Panc1 (cell line): ENCODE data around the gene PRKAR2B. TPM values are rescaled to one million over a fixed set of nuclear protein-coding genes. Genes with fewer than 3 reads are reported as not detected.

Source experiments
- ATAC-seq: fragments of 200-7000 bp; cut with Tn5 transposase; 2 replicates; pipeline ENCODE4 v1.9.1; 2020; ENCODE audit warnings: mild to moderate bottlenecking, moderate library complexity
- BruUV-seq: library from RNA; stranded (reverse); fragments of 400-500 nt; replicated peaks from 2 replicates; lab custom pipeline; 2021; lab: Mats Ljungman, UMichigan
- CTCF ChIA-PET: fragments of 300-600 bp; sonication (Branson Sonifier 250); formaldehyde crosslinking; loops from one replicate; lab custom pipeline; 2022; ENCODE audit warnings: antibody characterized with exemption; lab: Charles Lee
- POLR2A ChIA-PET: fragments of 300-600 bp; sonication (Branson Sonifier 250); formaldehyde crosslinking; loops from one replicate; lab custom pipeline; 2022; ENCODE audit warnings: antibody characterized with exemption; lab: Charles Lee
- DNase-seq: peaks from one replicate; pipeline ENCODE4 v3.0.0-alpha.2; 2010; ENCODE audit warnings: low read depth, low spot score
- H3K27ac ChIP-seq: 2 replicates; pipeline ENCODE4 v1.5.1; 2011; ENCODE audit warnings: mild to moderate bottlenecking, low read length, inconsistent platforms
- H3K27me3 ChIP-seq: fragments of 200-500 bp; sonication (Bioruptor generic); 2 replicates; pipeline ENCODE4 v1.6.0; 2014; ENCODE audit warnings: low read length, inconsistent platforms; ENCODE audit not compliant: control insufficient read depth, insufficient read depth
- H3K36me3 ChIP-seq: fragments of 200-500 bp; sonication (Bioruptor generic); 2 replicates; pipeline ENCODE4 v1.5.1; 2014; ENCODE audit warnings: inconsistent platforms, mild to moderate bottlenecking, low read length, moderate library complexity; ENCODE audit not compliant: control insufficient read depth, insufficient read depth
- H3K4me1 ChIP-seq: 2 replicates; pipeline ENCODE4 v1.5.1; 2011; ENCODE audit warnings: inconsistent platforms, mild to moderate bottlenecking, low read length, moderate library complexity; ENCODE audit not compliant: control insufficient read depth, insufficient read depth
- H3K4me3 ChIP-seq, 2 experiments: 2 replicates each; pipeline ENCODE4 v1.5.1; 2011 to 2012; ENCODE audit warnings: low read depth in 2 of 2, low read length in 2 of 2, mild to moderate bottlenecking in 2 of 2, inconsistent platforms in 1 of 2, moderate library complexity in 1 of 2
- H3K9me3 ChIP-seq: fragments of 200-500 bp; sonication (Bioruptor generic); 2 replicates; pipeline ENCODE4 v1.5.1; 2014; ENCODE audit warnings: low read depth, mild to moderate bottlenecking, inconsistent platforms, low read length, moderate library complexity; ENCODE audit not compliant: control insufficient read depth, insufficient read depth
- POLR2AphosphoS5 ChIP-seq: IDR thresholded peaks from 2 replicates; pipeline ENCODE4 v1.6.1; 2012; ENCODE audit warnings: mild to moderate bottlenecking, low read depth, low read length, moderate library complexity
- SIN3A ChIP-seq: IDR thresholded peaks from 2 replicates; pipeline ENCODE4 v1.6.1; 2012; ENCODE audit warnings: low read depth, mild to moderate bottlenecking, low read length, moderate library complexity, borderline replicate concordance; ENCODE audit not compliant: insufficient read depth
- TCF7L2 ChIP-seq: IDR thresholded peaks from 2 replicates; pipeline ENCODE4 v1.6.1; 2011; ENCODE audit warnings: mild to moderate bottlenecking, low read depth, low read length, inconsistent platforms
- in situ Hi-C: cut with HindIII; loops from 2 replicates; pipeline ENCODE4 v1.10.0; 2016; ENCODE audit warnings: low sequenced_read_pairs, low pct_unique_long_range_greater_than_20kb
- intact Hi-C: fragments of 100-400 bp; cut with micrococcal nuclease; formaldehyde crosslinking; loops from one replicate; pipeline ENCODE4 v1.10.0; 2022; ENCODE audit not compliant: unreplicated experiment
- total RNA-seq: library from RNA; stranded (reverse); gene quantifications from one replicate; pipeline ENCODE4 v1.2.1, GENCODE V29; 2021; ENCODE audit not compliant: unreplicated experiment
- TF ChIP-seq, protein P1 (sequence below): fragments of 450-650 bp; IDR thresholded peaks from 2 replicates; pipeline ENCODE4 v1.5.1; 2017; ENCODE audit warnings: mild to moderate bottlenecking
- TF ChIP-seq, protein P2 (sequence below), 2 experiments: IDR thresholded peaks; 2 replicates each; pipeline ENCODE4 v1.6.1; 2011 to 2012; ENCODE audit warnings: low read depth in 2 of 2, control low read depth in 1 of 2, low read length in 1 of 2, mild to moderate bottlenecking in 1 of 2, moderate library complexity in 1 of 2; ENCODE audit not compliant: insufficient read depth in 1 of 2

The PRKAR2B gene
- total RNA-seq, 1 experiment from 2014 or later, result 0.51 TPM

DNA sequence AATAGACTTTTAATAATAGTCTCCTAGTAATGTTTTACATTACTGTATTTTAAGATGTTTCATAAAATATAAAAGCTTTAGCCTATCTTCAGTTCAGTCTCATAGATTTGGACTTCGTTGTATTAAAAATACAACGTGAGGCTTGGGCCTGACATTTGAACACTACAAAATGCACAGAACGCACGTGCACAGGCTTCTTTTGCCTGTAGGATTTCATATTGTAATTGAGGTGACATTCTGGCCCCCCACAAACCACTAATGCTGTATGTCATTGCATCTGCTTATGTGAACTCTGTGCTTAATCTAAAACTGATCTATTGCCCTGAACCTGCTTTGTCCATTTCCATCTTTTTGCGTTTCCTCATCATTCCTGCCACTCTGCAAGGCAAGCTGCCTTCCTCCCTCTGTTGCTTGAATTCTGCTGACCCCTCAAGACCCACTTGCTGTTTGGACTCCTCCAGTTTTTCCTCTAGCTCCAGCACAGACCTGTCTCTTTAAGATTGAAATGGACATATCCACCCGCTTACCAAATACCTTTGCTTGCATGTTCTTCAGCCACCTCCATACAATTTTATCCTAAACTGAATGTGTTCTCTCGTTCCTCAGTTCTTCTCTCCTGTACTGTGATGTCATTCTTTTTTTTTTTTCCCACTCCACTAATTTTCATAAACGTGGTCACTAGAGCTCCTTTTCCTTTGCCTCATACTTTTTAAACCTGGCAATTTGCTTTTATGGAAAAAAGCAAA is 12.4 kb downstream of the PRKAR2B start:
- ChIA-PET POLR2A (no interaction called here), CTCF (no interaction called here)
- no peak overlapping the region for H3K4me3 ChIP-seq
- H3K36me3 ChIP-seq, result no peaks in the 10 kb centered on the region
- H3K9me3 ChIP-seq, result no peaks in the 10 kb centered on the region
- DNase-seq (no peak), ATAC-seq (no peak)
- TF ChIP-seq, protein P1, sequence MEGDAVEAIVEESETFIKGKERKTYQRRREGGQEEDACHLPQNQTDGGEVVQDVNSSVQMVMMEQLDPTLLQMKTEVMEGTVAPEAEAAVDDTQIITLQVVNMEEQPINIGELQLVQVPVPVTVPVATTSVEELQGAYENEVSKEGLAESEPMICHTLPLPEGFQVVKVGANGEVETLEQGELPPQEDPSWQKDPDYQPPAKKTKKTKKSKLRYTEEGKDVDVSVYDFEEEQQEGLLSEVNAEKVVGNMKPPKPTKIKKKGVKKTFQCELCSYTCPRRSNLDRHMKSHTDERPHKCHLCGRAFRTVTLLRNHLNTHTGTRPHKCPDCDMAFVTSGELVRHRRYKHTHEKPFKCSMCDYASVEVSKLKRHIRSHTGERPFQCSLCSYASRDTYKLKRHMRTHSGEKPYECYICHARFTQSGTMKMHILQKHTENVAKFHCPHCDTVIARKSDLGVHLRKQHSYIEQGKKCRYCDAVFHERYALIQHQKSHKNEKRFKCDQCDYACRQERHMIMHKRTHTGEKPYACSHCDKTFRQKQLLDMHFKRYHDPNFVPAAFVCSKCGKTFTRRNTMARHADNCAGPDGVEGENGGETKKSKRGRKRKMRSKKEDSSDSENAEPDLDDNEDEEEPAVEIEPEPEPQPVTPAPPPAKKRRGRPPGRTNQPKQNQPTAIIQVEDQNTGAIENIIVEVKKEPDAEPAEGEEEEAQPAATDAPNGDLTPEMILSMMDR, result no peak
- no peak for TF ChIP-seq POLR2AphosphoS5
- TF ChIP-seq SIN3A, result no peak
- TF ChIP-seq, protein P2, sequence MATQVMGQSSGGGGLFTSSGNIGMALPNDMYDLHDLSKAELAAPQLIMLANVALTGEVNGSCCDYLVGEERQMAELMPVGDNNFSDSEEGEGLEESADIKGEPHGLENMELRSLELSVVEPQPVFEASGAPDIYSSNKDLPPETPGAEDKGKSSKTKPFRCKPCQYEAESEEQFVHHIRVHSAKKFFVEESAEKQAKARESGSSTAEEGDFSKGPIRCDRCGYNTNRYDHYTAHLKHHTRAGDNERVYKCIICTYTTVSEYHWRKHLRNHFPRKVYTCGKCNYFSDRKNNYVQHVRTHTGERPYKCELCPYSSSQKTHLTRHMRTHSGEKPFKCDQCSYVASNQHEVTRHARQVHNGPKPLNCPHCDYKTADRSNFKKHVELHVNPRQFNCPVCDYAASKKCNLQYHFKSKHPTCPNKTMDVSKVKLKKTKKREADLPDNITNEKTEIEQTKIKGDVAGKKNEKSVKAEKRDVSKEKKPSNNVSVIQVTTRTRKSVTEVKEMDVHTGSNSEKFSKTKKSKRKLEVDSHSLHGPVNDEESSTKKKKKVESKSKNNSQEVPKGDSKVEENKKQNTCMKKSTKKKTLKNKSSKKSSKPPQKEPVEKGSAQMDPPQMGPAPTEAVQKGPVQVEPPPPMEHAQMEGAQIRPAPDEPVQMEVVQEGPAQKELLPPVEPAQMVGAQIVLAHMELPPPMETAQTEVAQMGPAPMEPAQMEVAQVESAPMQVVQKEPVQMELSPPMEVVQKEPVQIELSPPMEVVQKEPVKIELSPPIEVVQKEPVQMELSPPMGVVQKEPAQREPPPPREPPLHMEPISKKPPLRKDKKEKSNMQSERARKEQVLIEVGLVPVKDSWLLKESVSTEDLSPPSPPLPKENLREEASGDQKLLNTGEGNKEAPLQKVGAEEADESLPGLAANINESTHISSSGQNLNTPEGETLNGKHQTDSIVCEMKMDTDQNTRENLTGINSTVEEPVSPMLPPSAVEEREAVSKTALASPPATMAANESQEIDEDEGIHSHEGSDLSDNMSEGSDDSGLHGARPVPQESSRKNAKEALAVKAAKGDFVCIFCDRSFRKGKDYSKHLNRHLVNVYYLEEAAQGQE (IDR thresholded peaks at IDR 0.05; ENCODE audit: insufficient read depth in 1 of 2, low read depth in 2 of 2, low read length in 1 of 2), result no peak
- no peak for TF ChIP-seq TCF7L2
- H3K4me1 ChIP-seq, result no peaks in the 10 kb centered on the region
- intact Hi-C loops, result no loop called here
- in situ Hi-C loops, result no loop called here
- no peak overlapping the region for H3K27ac ChIP-seq
- no TSS peak for BruUV-seq
- peaks cover 6% of the 10 kb centered on the region for H3K27me3 ChIP-seq

DNA sequence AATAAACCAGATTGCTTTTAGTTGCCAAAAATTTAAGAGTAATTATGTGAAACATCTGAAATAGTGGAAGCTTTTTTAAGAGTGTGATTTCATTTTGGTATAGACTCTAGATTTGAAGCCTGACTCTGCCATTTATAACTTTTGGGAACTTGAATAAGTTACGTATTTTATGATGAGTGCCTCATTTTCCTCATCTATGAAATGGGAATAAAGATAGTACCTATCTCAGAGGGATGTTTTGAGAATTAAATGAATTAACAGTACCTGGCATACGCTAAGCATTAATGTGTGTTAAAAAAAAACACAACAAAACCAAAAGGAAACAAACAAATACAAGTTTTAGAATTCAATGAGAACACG is 12.9 kb downstream of the PRKAR2B start:
- peaks cover 9% of the 10 kb centered on the region for H3K27me3 ChIP-seq
- ChIA-PET CTCF (no interaction called here), POLR2A (no interaction called here)
- no peaks in the 10 kb centered on the region for H3K4me1 ChIP-seq
- intact Hi-C loops, result no loop called here
- no peak overlapping the region for H3K27ac ChIP-seq
- DNase-seq, result no peak
- no peak for TF ChIP-seq SIN3A
- TF ChIP-seq, protein P1, result no peak
- TF ChIP-seq, protein P2 (IDR thresholded peaks at IDR 0.05; ENCODE audit: insufficient read depth in 1 of 2, low read depth in 2 of 2, low read length in 1 of 2), result no peak
- no peak overlapping the region for H3K4me3 ChIP-seq
- no peaks in the 10 kb centered on the region for H3K36me3 ChIP-seq
- ATAC-seq, result no peak
- in situ Hi-C loops, result no loop called here
- BruUV-seq, result no TSS peak
- no peaks in the 10 kb centered on the region for H3K9me3 ChIP-seq
